ENCODE data around the gene PARVA.

GRCh38 chr11:12503886-12504285 is 126.5 kb downstream of the PARVA start:
- TF ChIP-seq, protein P1, sequence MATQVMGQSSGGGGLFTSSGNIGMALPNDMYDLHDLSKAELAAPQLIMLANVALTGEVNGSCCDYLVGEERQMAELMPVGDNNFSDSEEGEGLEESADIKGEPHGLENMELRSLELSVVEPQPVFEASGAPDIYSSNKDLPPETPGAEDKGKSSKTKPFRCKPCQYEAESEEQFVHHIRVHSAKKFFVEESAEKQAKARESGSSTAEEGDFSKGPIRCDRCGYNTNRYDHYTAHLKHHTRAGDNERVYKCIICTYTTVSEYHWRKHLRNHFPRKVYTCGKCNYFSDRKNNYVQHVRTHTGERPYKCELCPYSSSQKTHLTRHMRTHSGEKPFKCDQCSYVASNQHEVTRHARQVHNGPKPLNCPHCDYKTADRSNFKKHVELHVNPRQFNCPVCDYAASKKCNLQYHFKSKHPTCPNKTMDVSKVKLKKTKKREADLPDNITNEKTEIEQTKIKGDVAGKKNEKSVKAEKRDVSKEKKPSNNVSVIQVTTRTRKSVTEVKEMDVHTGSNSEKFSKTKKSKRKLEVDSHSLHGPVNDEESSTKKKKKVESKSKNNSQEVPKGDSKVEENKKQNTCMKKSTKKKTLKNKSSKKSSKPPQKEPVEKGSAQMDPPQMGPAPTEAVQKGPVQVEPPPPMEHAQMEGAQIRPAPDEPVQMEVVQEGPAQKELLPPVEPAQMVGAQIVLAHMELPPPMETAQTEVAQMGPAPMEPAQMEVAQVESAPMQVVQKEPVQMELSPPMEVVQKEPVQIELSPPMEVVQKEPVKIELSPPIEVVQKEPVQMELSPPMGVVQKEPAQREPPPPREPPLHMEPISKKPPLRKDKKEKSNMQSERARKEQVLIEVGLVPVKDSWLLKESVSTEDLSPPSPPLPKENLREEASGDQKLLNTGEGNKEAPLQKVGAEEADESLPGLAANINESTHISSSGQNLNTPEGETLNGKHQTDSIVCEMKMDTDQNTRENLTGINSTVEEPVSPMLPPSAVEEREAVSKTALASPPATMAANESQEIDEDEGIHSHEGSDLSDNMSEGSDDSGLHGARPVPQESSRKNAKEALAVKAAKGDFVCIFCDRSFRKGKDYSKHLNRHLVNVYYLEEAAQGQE (IDR thresholded peaks at IDR 0.05; ENCODE audit: insufficient read depth in 1 of 2, low read depth in 2 of 2, low read length in 2 of 2), result no peak
- TF ChIP-seq POLR2AphosphoS5 (IDR thresholded peaks at IDR 0.05; ENCODE audit: low read depth, low read length) (no peak), FOXP2 (optimal IDR thresholded peaks at IDR 0.05; ENCODE audit: borderline replicate concordance, extremely low read depth, extremely low read length, insufficient read depth) (no peak), TAF1 (IDR thresholded peaks at IDR 0.05; ENCODE audit: borderline replicate concordance, insufficient read depth, low read length) (no peak), SIN3A (IDR thresholded peaks at IDR 0.05; ENCODE audit: borderline replicate concordance, insufficient read depth, low read length) (no peak)
